Measurements from ENCODE around the gene TBCE. TPM values are rescaled to one million over a fixed set of nuclear protein-coding genes. Genes with fewer than 3 reads are reported as not detected.

TBCE gene
- total and polyA plus RNA-seq, 4 donors, result 9.5 to 19.7 (median 14.1) TPM

DNA sequence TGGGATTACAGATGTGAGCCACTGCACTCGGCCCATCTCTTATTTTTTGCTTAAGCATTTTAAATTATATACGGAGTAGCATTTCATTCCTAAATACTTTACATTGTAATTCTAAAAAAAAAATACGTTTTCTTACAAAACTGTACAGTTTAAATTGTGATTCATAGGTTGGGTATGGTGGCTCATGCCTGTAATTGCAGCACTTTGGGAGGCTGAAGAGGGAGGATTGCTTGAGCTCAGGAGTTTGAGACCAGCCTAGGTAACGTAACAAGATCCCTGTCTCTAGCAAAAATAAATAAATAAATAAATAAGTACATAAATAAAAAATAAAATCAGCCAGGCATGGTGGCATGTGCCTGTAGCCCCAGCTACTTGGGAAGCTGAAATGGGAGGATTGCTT is 24.6 kb downstream of the TBCE start:
- TF ChIP-seq NR2F2 (IDR thresholded peaks at IDR 0.05) (no peak), YY1 (IDR thresholded peaks at IDR 0.05) (no peak), SP1 (IDR thresholded peaks at IDR 0.05) (no peak), GABPA (IDR thresholded peaks at IDR 0.05 in 1 of 2, conservative IDR thresholded peaks at IDR 0.05 in 1 of 2) (no peak), RAD21 (IDR thresholded peaks at IDR 0.05) (no peak), HNF4G (IDR thresholded peaks at IDR 0.05) (no peak), FOXA1 (IDR thresholded peaks at IDR 0.05) (no peak), JUND (IDR thresholded peaks at IDR 0.05) (no peak), RXRA (IDR thresholded peaks at IDR 0.05) (no peak), FOXA2 (IDR thresholded peaks at IDR 0.05) (no peak), HNF4A (conservative IDR thresholded peaks at IDR 0.05) (no peak), TAF1 (conservative IDR thresholded peaks at IDR 0.05) (no peak), EGR1 (IDR thresholded peaks at IDR 0.05; ENCODE audit: low read depth in 2 of 2) (no peak)
- TF ChIP-seq, protein P1, sequence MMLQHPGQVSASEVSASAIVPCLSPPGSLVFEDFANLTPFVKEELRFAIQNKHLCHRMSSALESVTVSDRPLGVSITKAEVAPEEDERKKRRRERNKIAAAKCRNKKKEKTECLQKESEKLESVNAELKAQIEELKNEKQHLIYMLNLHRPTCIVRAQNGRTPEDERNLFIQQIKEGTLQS (IDR thresholded peaks at IDR 0.05), result no peak
- TF ChIP-seq, protein P2, sequence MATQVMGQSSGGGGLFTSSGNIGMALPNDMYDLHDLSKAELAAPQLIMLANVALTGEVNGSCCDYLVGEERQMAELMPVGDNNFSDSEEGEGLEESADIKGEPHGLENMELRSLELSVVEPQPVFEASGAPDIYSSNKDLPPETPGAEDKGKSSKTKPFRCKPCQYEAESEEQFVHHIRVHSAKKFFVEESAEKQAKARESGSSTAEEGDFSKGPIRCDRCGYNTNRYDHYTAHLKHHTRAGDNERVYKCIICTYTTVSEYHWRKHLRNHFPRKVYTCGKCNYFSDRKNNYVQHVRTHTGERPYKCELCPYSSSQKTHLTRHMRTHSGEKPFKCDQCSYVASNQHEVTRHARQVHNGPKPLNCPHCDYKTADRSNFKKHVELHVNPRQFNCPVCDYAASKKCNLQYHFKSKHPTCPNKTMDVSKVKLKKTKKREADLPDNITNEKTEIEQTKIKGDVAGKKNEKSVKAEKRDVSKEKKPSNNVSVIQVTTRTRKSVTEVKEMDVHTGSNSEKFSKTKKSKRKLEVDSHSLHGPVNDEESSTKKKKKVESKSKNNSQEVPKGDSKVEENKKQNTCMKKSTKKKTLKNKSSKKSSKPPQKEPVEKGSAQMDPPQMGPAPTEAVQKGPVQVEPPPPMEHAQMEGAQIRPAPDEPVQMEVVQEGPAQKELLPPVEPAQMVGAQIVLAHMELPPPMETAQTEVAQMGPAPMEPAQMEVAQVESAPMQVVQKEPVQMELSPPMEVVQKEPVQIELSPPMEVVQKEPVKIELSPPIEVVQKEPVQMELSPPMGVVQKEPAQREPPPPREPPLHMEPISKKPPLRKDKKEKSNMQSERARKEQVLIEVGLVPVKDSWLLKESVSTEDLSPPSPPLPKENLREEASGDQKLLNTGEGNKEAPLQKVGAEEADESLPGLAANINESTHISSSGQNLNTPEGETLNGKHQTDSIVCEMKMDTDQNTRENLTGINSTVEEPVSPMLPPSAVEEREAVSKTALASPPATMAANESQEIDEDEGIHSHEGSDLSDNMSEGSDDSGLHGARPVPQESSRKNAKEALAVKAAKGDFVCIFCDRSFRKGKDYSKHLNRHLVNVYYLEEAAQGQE (IDR thresholded peaks at IDR 0.05), result no peak
- TF ChIP-seq, protein P3, sequence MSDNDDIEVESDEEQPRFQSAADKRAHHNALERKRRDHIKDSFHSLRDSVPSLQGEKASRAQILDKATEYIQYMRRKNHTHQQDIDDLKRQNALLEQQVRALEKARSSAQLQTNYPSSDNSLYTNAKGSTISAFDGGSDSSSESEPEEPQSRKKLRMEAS (IDR thresholded peaks at IDR 0.05), result no peak
- TF ChIP-seq, protein P4, sequence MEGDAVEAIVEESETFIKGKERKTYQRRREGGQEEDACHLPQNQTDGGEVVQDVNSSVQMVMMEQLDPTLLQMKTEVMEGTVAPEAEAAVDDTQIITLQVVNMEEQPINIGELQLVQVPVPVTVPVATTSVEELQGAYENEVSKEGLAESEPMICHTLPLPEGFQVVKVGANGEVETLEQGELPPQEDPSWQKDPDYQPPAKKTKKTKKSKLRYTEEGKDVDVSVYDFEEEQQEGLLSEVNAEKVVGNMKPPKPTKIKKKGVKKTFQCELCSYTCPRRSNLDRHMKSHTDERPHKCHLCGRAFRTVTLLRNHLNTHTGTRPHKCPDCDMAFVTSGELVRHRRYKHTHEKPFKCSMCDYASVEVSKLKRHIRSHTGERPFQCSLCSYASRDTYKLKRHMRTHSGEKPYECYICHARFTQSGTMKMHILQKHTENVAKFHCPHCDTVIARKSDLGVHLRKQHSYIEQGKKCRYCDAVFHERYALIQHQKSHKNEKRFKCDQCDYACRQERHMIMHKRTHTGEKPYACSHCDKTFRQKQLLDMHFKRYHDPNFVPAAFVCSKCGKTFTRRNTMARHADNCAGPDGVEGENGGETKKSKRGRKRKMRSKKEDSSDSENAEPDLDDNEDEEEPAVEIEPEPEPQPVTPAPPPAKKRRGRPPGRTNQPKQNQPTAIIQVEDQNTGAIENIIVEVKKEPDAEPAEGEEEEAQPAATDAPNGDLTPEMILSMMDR (IDR thresholded peaks at IDR 0.05; ENCODE audit: low read depth, low read length, missing input control), result no peak
- TF ChIP-seq, protein P5, sequence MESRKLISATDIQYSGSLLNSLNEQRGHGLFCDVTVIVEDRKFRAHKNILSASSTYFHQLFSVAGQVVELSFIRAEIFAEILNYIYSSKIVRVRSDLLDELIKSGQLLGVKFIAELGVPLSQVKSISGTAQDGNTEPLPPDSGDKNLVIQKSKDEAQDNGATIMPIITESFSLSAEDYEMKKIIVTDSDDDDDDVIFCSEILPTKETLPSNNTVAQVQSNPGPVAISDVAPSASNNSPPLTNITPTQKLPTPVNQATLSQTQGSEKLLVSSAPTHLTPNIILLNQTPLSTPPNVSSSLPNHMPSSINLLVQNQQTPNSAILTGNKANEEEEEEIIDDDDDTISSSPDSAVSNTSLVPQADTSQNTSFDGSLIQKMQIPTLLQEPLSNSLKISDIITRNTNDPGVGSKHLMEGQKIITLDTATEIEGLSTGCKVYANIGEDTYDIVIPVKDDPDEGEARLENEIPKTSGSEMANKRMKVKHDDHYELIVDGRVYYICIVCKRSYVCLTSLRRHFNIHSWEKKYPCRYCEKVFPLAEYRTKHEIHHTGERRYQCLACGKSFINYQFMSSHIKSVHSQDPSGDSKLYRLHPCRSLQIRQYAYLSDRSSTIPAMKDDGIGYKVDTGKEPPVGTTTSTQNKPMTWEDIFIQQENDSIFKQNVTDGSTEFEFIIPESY (IDR thresholded peaks at IDR 0.05), result no peak
- Histone ChIP-seq H3K4me3 (ENCODE audit: low read depth in 1 of 3, low read length in 3 of 3) (no peak overlapping the region), H3K9ac (ENCODE audit: low read depth in 1 of 2, low read length in 2 of 2) (no peak overlapping the region), H3K4me1 (ENCODE audit: control insufficient read depth in 4 of 4, insufficient read depth in 4 of 4, low read length in 3 of 4) (no peaks in the 10 kb centered on the region), H3K27me3 (ENCODE audit: control insufficient read depth in 4 of 4, insufficient read depth in 4 of 4, low read length in 3 of 4) (no peaks in the 10 kb centered on the region), H3K27ac (ENCODE audit: low read depth in 1 of 2, low read length in 2 of 2) (no peak overlapping the region), H3K9me3 (ENCODE audit: control insufficient read depth in 4 of 4, low read length in 3 of 4) (no peaks in the 10 kb centered on the region), H3K36me3 (ENCODE audit: control insufficient read depth in 4 of 4, insufficient read depth in 3 of 4, low read depth in 1 of 4, low read length in 3 of 4) (no peaks in the 10 kb centered on the region)
- DNase-seq (ENCODE audit: low spot score), result no peak
- 95% methylated on average over 4 of the region's 4 CpGs for WGBS

Measured in liver (tissue), 9 donors.